Thyroid gland (tissue), 4 donors: ENCODE data around the gene TNFRSF21. TPM values are rescaled to one million over a fixed set of nuclear protein-coding genes. Genes with fewer than 3 reads are reported as not detected.
"Not testable (repeated sequence)": the region's sequence is repeated elsewhere in the genome, so short reads cannot be mapped to it uniquely, and the experiment has no call there.

ENCODE experiments used
- DNase-seq, 2 donors: peaks; one replicate each; pipeline ENCODE4 v3.0.0-alpha.2; 2019
- H3K27ac ChIP-seq, 3 donors: fragments of 200-600 bp; sonication (generic); 1 replicate in 2 of 3; 2 replicates in 1 of 3; pipeline ENCODE4 v1.5.1; 2016 to 2019; ENCODE audit warnings: mild to moderate bottlenecking in 1 of 3, moderate library complexity in 1 of 3
- H3K27me3 ChIP-seq: fragments of 200-600 bp; sonication (generic); one replicate; pipeline ENCODE4 v1.5.1; 2019
- H3K36me3 ChIP-seq, 2 donors: fragments of 200-600 bp; sonication (generic); one replicate each; pipeline ENCODE4 v1.5.1; 2016 to 2019
- H3K4me1 ChIP-seq, 2 donors: fragments of 200-600 bp; sonication (generic); one replicate each; pipeline ENCODE4 v1.5.1; 2017 to 2019
- H3K4me3 ChIP-seq, 3 donors: fragments of 200-600 bp; sonication (generic); replicated peaks in 1 of 3; 1 replicate in 2 of 3; 2 replicates in 1 of 3; pipeline ENCODE4 v1.5.1; 2016; ENCODE audit warnings: mild to moderate bottlenecking in 1 of 3
- H3K9me3 ChIP-seq: fragments of 200-600 bp; sonication (generic); one replicate; pipeline ENCODE4 v1.5.1; 2017
- POLR2A ChIP-seq, 2 donors: fragments of 450-650 bp; IDR thresholded peaks; one replicate each; pipeline ENCODE4 v1.6.1; 2017; ENCODE audit warnings: antibody characterized with exemption in 2 of 2, mild to moderate bottlenecking in 2 of 2, moderate library complexity in 1 of 2
- WGBS, 2 donors: methylation state at CpG; one replicate each; pipeline ENCODE4 v1.1.5; 2017; 5-methylcytosine and 5-hydroxymethylcytosine counted together
- intact Hi-C: fragments of 100-400 bp; cut with DNase I; formaldehyde crosslinking; loops from one replicate; pipeline ENCODE4 v1.15.1; 2023
- total RNA-seq, 4 donors: library from RNA; depleted of rRNA; stranded (reverse); fragments of >200 nt; gene quantifications; one replicate each; pipeline ENCODE4 v1.2.3, GENCODE V29; 2016
- TF ChIP-seq, protein P1 (sequence below), 6 experiments: fragments of 200-600 bp in 3 of 6; fragments of 450-650 bp in 3 of 6; sonication (generic) in 3 of 6; IDR thresholded peaks; one replicate each; pipeline ENCODE4 v1.5.1; 2016 to 2019; ENCODE audit warnings: antibody characterized with exemption in 6 of 6, mild to moderate bottlenecking in 2 of 6, inconsistent platforms in 1 of 6, moderate library complexity in 1 of 6

TNFRSF21 gene
- total RNA-seq, 4 donors from 2014 or later: 5.7 to 13.6 (median 7.0) TPM

DNA sequence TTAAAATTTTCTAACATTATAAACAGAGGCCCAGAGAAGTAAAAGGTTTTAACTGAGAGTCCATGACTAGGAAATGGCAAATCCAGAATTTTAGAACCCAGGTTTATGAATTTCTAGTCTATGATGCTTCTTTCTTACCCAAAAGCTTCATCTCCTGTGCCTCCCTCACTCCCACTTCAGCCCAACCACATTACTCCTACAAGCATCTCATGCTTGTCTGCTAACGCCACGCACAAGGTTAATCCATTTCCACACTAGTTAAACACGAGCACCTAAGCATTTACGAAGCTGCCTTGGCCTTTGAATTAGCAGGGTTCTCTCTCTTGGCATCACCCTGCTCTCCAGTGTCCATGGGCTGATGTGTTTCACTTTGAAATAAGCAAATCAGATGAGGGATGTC lies 32.0 kb downstream of the TNFRSF21 start:
- no peak overlapping the region for H3K27ac ChIP-seq
- TF ChIP-seq POLR2A (IDR thresholded peaks at IDR 0.05): no peak
- TF ChIP-seq, protein P1, sequence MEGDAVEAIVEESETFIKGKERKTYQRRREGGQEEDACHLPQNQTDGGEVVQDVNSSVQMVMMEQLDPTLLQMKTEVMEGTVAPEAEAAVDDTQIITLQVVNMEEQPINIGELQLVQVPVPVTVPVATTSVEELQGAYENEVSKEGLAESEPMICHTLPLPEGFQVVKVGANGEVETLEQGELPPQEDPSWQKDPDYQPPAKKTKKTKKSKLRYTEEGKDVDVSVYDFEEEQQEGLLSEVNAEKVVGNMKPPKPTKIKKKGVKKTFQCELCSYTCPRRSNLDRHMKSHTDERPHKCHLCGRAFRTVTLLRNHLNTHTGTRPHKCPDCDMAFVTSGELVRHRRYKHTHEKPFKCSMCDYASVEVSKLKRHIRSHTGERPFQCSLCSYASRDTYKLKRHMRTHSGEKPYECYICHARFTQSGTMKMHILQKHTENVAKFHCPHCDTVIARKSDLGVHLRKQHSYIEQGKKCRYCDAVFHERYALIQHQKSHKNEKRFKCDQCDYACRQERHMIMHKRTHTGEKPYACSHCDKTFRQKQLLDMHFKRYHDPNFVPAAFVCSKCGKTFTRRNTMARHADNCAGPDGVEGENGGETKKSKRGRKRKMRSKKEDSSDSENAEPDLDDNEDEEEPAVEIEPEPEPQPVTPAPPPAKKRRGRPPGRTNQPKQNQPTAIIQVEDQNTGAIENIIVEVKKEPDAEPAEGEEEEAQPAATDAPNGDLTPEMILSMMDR (IDR thresholded peaks at IDR 0.05): no peak
- no peaks in the 10 kb centered on the region for H3K36me3 ChIP-seq
- WGBS, 2 donors: 94 to 95% methylated on average over 4 of the region's 4 CpGs
- DNase-seq: no peak
- H3K27me3 ChIP-seq: no peaks in the 10 kb centered on the region
- peaks cover 4 to 9% of the 10 kb centered on the region in 2 donors for H3K4me1 ChIP-seq
- intact Hi-C loops: no loop called here
- no peak overlapping the region for H3K4me3 ChIP-seq
- no peaks in the 10 kb centered on the region for H3K9me3 ChIP-seq

DNA sequence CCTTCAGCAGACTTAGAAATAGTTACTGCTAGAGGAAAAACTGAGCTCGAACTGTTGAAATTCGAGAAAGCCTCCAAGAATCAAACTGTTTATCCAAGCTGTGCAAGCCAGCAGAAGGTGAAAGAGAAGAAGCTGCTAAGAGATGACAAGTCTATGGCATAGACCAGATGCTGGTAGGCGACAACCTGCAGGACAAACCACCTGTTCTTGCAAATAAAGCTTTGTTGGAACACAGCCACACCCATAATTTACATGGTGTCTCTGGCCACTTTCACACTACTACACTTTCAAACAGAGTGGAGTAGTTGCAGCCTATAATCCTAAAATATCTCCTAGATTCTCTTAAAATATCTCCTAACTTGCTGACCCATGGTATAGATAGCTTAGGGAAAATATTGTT lies 33.3 kb downstream of the TNFRSF21 start:
- no peak for DNase-seq
- Histone ChIP-seq H3K4me3 (no peak overlapping the region), H3K4me1 (peaks cover 4 to 9% of the 10 kb centered on the region in 2 donors), H3K36me3 (no peaks in the 10 kb centered on the region), H3K9me3 (no peaks in the 10 kb centered on the region), H3K27me3 (no peaks in the 10 kb centered on the region), H3K27ac (no peak overlapping the region)
- TF ChIP-seq, protein P1 (IDR thresholded peaks at IDR 0.05): no peak
- no peak for TF ChIP-seq POLR2A (IDR thresholded peaks at IDR 0.05)
- intact Hi-C loops: no loop called here
- 74 to 83% methylated on average over 3 of the region's 3 CpGs for WGBS, 2 donors

DNA sequence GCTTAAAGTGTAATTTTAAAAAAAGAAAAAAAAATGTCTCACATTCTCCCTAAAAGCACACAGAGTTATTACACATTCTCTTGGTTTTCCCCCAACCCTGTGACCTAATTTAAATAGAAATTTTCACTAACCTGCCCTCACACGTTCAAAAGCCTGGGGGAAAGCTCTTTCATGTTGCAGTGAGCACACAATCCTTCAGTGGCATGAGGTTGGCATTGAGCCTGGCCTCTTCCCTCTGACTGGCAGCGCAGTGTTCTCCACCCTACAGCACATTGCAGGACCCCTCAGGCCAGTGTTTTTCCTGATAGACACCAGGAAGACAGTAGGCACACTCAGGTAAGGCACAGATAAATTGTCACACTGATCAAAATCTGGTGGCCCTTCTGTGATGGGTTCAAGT lies 34.1 kb downstream of the TNFRSF21 start:
- peaks cover 2 to 6% of the 10 kb centered on the region in 2 donors for H3K4me1 ChIP-seq
- H3K27me3 ChIP-seq: no peaks in the 10 kb centered on the region
- no peaks in the 10 kb centered on the region for H3K9me3 ChIP-seq
- TF ChIP-seq, protein P1 (IDR thresholded peaks at IDR 0.05): no peak
- TF ChIP-seq POLR2A (IDR thresholded peaks at IDR 0.05): no peak
- WGBS, 2 donors: 84 to 95% methylated on average over 2 of the region's 2 CpGs
- intact Hi-C loops: no loop called here
- H3K36me3 ChIP-seq: no peaks in the 10 kb centered on the region
- H3K27ac ChIP-seq: no peak overlapping the region
- no peak overlapping the region for H3K4me3 ChIP-seq
- no peak for DNase-seq

DNA sequence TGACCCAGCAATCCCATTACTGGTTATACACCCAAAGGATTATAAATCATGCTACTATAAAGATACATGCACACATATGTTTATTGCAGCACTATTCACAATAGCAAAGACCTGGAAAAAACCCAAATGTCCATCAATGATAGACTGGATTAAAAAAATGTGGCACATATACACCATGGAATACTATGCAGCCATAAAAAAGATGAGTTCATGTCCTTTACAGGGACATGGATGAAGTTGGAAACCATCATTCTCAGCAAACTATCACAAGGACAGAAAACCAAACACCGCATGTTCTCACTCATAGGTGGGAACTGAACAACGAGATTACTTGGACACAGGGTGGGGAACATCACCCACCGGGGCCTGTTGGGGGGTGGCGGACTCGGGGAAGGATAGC lies 34.6 kb downstream of the TNFRSF21 start:
- intact Hi-C loops, H3K9me3 ChIP-seq: not testable (repeated sequence)
- 93 to 100% methylated on average over 5 of the region's 5 CpGs for WGBS, 2 donors

DNA sequence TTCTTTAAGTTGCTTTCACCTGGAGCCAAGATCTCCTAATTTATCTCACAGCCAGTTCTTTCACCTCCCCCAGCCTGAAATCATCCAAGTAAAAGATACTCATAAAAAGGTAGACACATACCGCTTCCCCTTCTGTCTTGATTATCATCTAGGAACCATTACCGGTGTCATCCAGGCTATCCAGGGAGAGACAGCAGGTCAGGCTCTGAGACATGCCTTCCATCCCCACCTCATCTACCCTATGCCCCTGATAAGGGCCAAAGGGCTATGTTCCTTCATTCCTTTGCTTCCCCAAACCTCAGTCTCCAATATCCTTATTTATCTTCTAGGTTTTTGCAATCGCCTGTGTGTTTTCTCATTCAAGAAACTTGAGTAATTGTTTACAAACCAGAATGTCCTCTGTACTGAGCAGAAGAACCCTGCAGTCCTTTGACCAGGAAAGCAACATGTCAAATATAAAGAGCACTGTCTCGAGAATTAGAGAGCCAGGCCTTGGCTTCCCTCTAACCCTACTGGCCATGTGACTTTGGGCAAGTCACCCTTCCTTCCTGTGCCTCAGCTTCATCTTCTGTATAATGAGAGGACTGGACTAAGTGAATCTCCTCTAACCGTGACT lies 41.0 kb downstream of the TNFRSF21 start:
- no peak for TF ChIP-seq POLR2A (IDR thresholded peaks at IDR 0.05)
- TF ChIP-seq, protein P1 (IDR thresholded peaks at IDR 0.05): no peak
- Histone ChIP-seq H3K4me1 (peaks cover 0 to 8% of the 10 kb centered on the region in 2 donors), H3K9me3 (no peaks in the 10 kb centered on the region), H3K36me3 (no peaks in the 10 kb centered on the region), H3K4me3 (no peak overlapping the region), H3K27me3 (no peaks in the 10 kb centered on the region), H3K27ac (no peak overlapping the region)
- 92 to 96% methylated on average over 5 of the region's 5 CpGs for WGBS, 2 donors
- intact Hi-C loops: no loop called here
- no peak for DNase-seq

More for the DNA sequence above, 34.6 kb downstream of the TNFRSF21 start:
- not testable (repeated sequence) for H3K4me3 ChIP-seq, DNase-seq, H3K27ac ChIP-seq, H3K36me3 ChIP-seq, H3K27me3 ChIP-seq, H3K4me1 ChIP-seq
